Measurements from ENCODE around the gene RBP4.

RBP4 gene

GRCh38 chr10:93596539-93596938 is 4.5 kb downstream of the RBP4 start:
- no peak for DNase-seq (ENCODE audit: low read depth in 2 of 3, low spot score in 2 of 3)

- DNase-seq (ENCODE audit: low read depth in 2 of 3, low spot score in 2 of 3), result no peak
Measured at GRCh38 chr10:93595378-93596161, 5.5 kb downstream of the RBP4 start.

- no peak for DNase-seq (ENCODE audit: low read depth in 2 of 3, low spot score in 2 of 3)
Measured at GRCh38 chr10:93594518-93594917, 6.5 kb downstream of the RBP4 start.

GRCh38 chr10:93593749-93594148 is 7.3 kb downstream of the RBP4 start:
- DNase-seq (ENCODE audit: low read depth in 2 of 3, low spot score in 2 of 3), result no peak

- no peak for DNase-seq (ENCODE audit: low read depth in 2 of 3, low spot score in 2 of 3)
Measured at GRCh38 chr10:93593254-93593653, 7.8 kb downstream of the RBP4 start.

GRCh38 chr10:93591065-93591808 is 9.8 kb downstream of the RBP4 start:
- no peak for DNase-seq (ENCODE audit: low read depth in 2 of 3, low spot score in 2 of 3)

- no peak for DNase-seq (ENCODE audit: low read depth in 2 of 3, low spot score in 2 of 3)
Measured at GRCh38 chr10:93590638-93591037, 10.4 kb downstream of the RBP4 start.

- DNase-seq (ENCODE audit: low read depth in 2 of 3, low spot score in 2 of 3), result no peak
Measured at GRCh38 chr10:93589648-93590562, 11.1 kb downstream of the RBP4 start.

GRCh38 chr10:93584445-93584844 is 16.6 kb downstream of the RBP4 start:
- DNase-seq (ENCODE audit: low read depth in 2 of 3, low spot score in 2 of 3), result no peak

GRCh38 chr10:93580828-93581227 is 20.2 kb downstream of the RBP4 start:
- DNase-seq (ENCODE audit: low read depth in 2 of 3, low spot score in 2 of 3), result no peak

- DNase-seq (ENCODE audit: low read depth in 2 of 3, low spot score in 2 of 3), result no peak
Measured at GRCh38 chr10:93579985-93580711, 20.9 kb downstream of the RBP4 start.

GRCh38 chr10:93579089-93579488 is 21.9 kb downstream of the RBP4 start:
- DNase-seq (ENCODE audit: low read depth in 2 of 3, low spot score in 2 of 3), result no peak

- DNase-seq (ENCODE audit: low read depth in 2 of 3, low spot score in 2 of 3), result no peak
Measured at GRCh38 chr10:93577565-93577964, 23.5 kb downstream of the RBP4 start.

GRCh38 chr10:93576888-93577287 is 24.1 kb downstream of the RBP4 start:
- no peak for DNase-seq (ENCODE audit: low read depth in 2 of 3, low spot score in 2 of 3)

- no peak for DNase-seq (ENCODE audit: low read depth in 2 of 3, low spot score in 2 of 3)
Measured at GRCh38 chr10:93573924-93574323, 27.1 kb downstream of the RBP4 start.

GRCh38 chr10:93573051-93573909 is 27.8 kb downstream of the RBP4 start:
- no peak for DNase-seq (ENCODE audit: low read depth in 2 of 3, low spot score in 2 of 3)

- DNase-seq (ENCODE audit: low read depth in 2 of 3, low spot score in 2 of 3), result no peak
Measured at GRCh38 chr10:93572606-93573005, 28.4 kb downstream of the RBP4 start.

GRCh38 chr10:93570383-93570782 is 30.7 kb downstream of the RBP4 start:
- DNase-seq (ENCODE audit: low read depth in 2 of 3, low spot score in 2 of 3), result no peak

GRCh38 chr10:93568105-93568390 is 33.0 kb downstream of the RBP4 start:
- DNase-seq (ENCODE audit: low read depth in 2 of 3, low spot score in 2 of 3), result no peak

Measured in activated CD8-positive, alpha-beta memory T cell treated with anti-CD3 and anti-CD28 coated beads for 48 hours (primary cell).